Coronary artery (tissue), 2 donors: ENCODE measurements around the gene SS18L1.

Experiments used
- DNase-seq: peaks from one replicate; pipeline ENCODE4 v3.0.0-alpha.2; 2017; ENCODE audit warnings: low spot score
- H3K27ac ChIP-seq, 2 donors: fragments of 200-600 bp; sonication (generic); one replicate each; pipeline ENCODE4 v1.5.1; 2016 to 2019
- H3K4me3 ChIP-seq: fragments of 200-600 bp; sonication (generic); 2 replicates; pipeline ENCODE4 v1.5.1; 2016; ENCODE audit warnings: mild to moderate bottlenecking, moderate library complexity
- CTCF ChIP-seq: fragments of 200-600 bp; sonication (generic); IDR thresholded peaks from one replicate; pipeline ENCODE4 v1.5.1; 2019; ENCODE audit warnings: antibody characterized with exemption

SS18L1 gene

GRCh38 chr20:62128502-62128901 is 15.1 kb upstream of the SS18L1 start:
- no peak for DNase-seq
- TF ChIP-seq CTCF: no peak
- Histone ChIP-seq H3K27ac (no peak overlapping the region), H3K4me3 (no peak overlapping the region)

- Histone ChIP-seq H3K27ac (no peak overlapping the region), H3K4me3 (no peak overlapping the region)
- TF ChIP-seq CTCF: no peak
- no peak for DNase-seq
Observed at GRCh38 chr20:62129731-62130531, 13.6 kb upstream of the SS18L1 start.

- no peak overlapping the region for H3K4me3 ChIP-seq
- no peak for TF ChIP-seq CTCF
- H3K27ac ChIP-seq: peak overlapping the region in 1 of 2 donors; percentile 74
- DNase-seq: no peak
Observed at GRCh38 chr20:62131560-62132320, 11.8 kb upstream of the SS18L1 start.

GRCh38 chr20:62132421-62132820 is 11.1 kb upstream of the SS18L1 start:
- DNase-seq: no peak
- TF ChIP-seq CTCF: no peak
- Histone ChIP-seq H3K27ac (peak overlapping the region in 1 of 2 donors; percentile 74), H3K4me3 (no peak overlapping the region)

- peak overlapping the region in 1 of 2 donors; percentile 74 for H3K27ac ChIP-seq
- no peak overlapping the region for H3K4me3 ChIP-seq
- peak; percentile 74 for DNase-seq
- no peak for TF ChIP-seq CTCF
Observed at GRCh38 chr20:62133051-62133845, 10.3 kb upstream of the SS18L1 start.

GRCh38 chr20:62133864-62134263 is 9.7 kb upstream of the SS18L1 start:
- peak overlapping the region; percentile 1 to 74 for H3K27ac ChIP-seq
- DNase-seq: peak; percentile 71
- no peak overlapping the region for H3K4me3 ChIP-seq
- TF ChIP-seq CTCF: no peak
